Measurements from ENCODE around the gene BMP6. TPM values are rescaled to one million over a fixed set of nuclear protein-coding genes. Genes with fewer than 3 reads are reported as not detected.

The BMP6 gene
- total RNA-seq, 1 experiment from 2014 or later: 0.15 TPM

- no peak overlapping the region for H2AFZ ChIP-seq (ENCODE audit: low read length)
- H4K20me1 ChIP-seq (ENCODE audit: low read length): no peaks in the 10 kb centered on the region
- no TSS peak for BruUV-seq (replicated peaks)
- H3K4me1 ChIP-seq (ENCODE audit: insufficient read depth, low read length): no peaks in the 10 kb centered on the region
- no peak for DNase-seq
- TF ChIP-seq CTCF (conservative IDR thresholded peaks at IDR 0.05; ENCODE audit: low read depth, low read length): no peak
- TF ChIP-seq EZH2 (IDR thresholded peaks at IDR 0.05; ENCODE audit: low read length, unreplicated experiment): no peak
- TF ChIP-seq EZH2phosphoT487 (IDR thresholded peaks at IDR 0.05; ENCODE audit: borderline replicate concordance, low read length): no peak
- H3K27me3 ChIP-seq (ENCODE audit: low read length): peaks cover 49% of the 10 kb centered on the region
- H3K9me2 ChIP-seq (replicated peaks; ENCODE audit: low read length): no peaks in the 10 kb centered on the region
- no peaks in the 10 kb centered on the region for H3K36me3 ChIP-seq (ENCODE audit: low read depth, low read length)
- no peaks in the 10 kb centered on the region for H3K9me3 ChIP-seq (ENCODE audit: low read length)
- no peak overlapping the region for H3K9ac ChIP-seq (ENCODE audit: low read length)
- CTCF ChIA-PET: no interaction called here
- POLR2A ChIA-PET (ENCODE audit: unreplicated experiment): no interaction called here
- no peak overlapping the region for H3K4me2 ChIP-seq (ENCODE audit: low read length)
- H3K4me3 ChIP-seq (ENCODE audit: low read length): no peak overlapping the region
- intact Hi-C loops (cut with micrococcal nuclease): no loop called here
- H3K79me2 ChIP-seq (ENCODE audit: low read length): no peaks in the 10 kb centered on the region
- H3K27ac ChIP-seq (ENCODE audit: low read length): no peak overlapping the region
- no peaks in the 10 kb centered on the region for H3F3A ChIP-seq (ENCODE audit: low read length, unreplicated experiment)
- no peak for ATAC-seq
These were observed 59.5 kb downstream of the BMP6 start for GRCh38 chr6:7785243-7786035.

- H3K9me2 ChIP-seq (replicated peaks; ENCODE audit: low read length): no peaks in the 10 kb centered on the region
- H3F3A ChIP-seq (ENCODE audit: low read length, unreplicated experiment): no peaks in the 10 kb centered on the region
- H2AFZ ChIP-seq (ENCODE audit: low read length): no peak overlapping the region
- TF ChIP-seq CTCF (conservative IDR thresholded peaks at IDR 0.05; ENCODE audit: low read depth, low read length) (no peak), EZH2 (IDR thresholded peaks at IDR 0.05; ENCODE audit: low read length, unreplicated experiment) (no peak), EZH2phosphoT487 (IDR thresholded peaks at IDR 0.05; ENCODE audit: borderline replicate concordance, low read length) (no peak)
- DNase-seq (no peak), ATAC-seq (no peak)
- H3K9ac ChIP-seq (ENCODE audit: low read length): no peak overlapping the region
- H3K27me3 ChIP-seq (ENCODE audit: low read length): peaks cover 55% of the 10 kb centered on the region
- no TSS peak for BruUV-seq (replicated peaks)
- intact Hi-C loops (cut with micrococcal nuclease): no loop called here
- no peak overlapping the region for H3K4me2 ChIP-seq (ENCODE audit: low read length)
- H3K4me1 ChIP-seq (ENCODE audit: insufficient read depth, low read length): no peaks in the 10 kb centered on the region
- H3K4me3 ChIP-seq (ENCODE audit: low read length): no peak overlapping the region
- H3K36me3 ChIP-seq (ENCODE audit: low read depth, low read length): no peaks in the 10 kb centered on the region
- H4K20me1 ChIP-seq (ENCODE audit: low read length): no peaks in the 10 kb centered on the region
- H3K9me3 ChIP-seq (ENCODE audit: low read length): no peaks in the 10 kb centered on the region
- H3K27ac ChIP-seq (ENCODE audit: low read length): no peak overlapping the region
- CTCF ChIA-PET: no interaction called here
- POLR2A ChIA-PET (ENCODE audit: unreplicated experiment): no interaction called here
- no peaks in the 10 kb centered on the region for H3K79me2 ChIP-seq (ENCODE audit: low read length)
These were observed 60.3 kb downstream of the BMP6 start for GRCh38 chr6:7786214-7786661.

GRCh38 chr6:7787137-7787608 lies 61.3 kb downstream of the BMP6 start:
- Histone ChIP-seq H3K4me2 (ENCODE audit: low read length) (no peak overlapping the region), H3K36me3 (ENCODE audit: low read depth, low read length) (no peaks in the 10 kb centered on the region), H3K4me1 (ENCODE audit: insufficient read depth, low read length) (no peaks in the 10 kb centered on the region), H2AFZ (ENCODE audit: low read length) (no peak overlapping the region), H3K27me3 (ENCODE audit: low read length) (peaks cover 61% of the 10 kb centered on the region), H3K9ac (ENCODE audit: low read length) (no peak overlapping the region), H3K4me3 (ENCODE audit: low read length) (no peak overlapping the region), H3K79me2 (ENCODE audit: low read length) (no peaks in the 10 kb centered on the region), H4K20me1 (ENCODE audit: low read length) (no peaks in the 10 kb centered on the region), H3K27ac (ENCODE audit: low read length) (no peak overlapping the region), H3K9me3 (ENCODE audit: low read length) (no peaks in the 10 kb centered on the region), H3F3A (ENCODE audit: low read length, unreplicated experiment) (no peaks in the 10 kb centered on the region), H3K9me2 (replicated peaks; ENCODE audit: low read length) (no peaks in the 10 kb centered on the region)
- ATAC-seq: no peak
- POLR2A ChIA-PET (ENCODE audit: unreplicated experiment): no interaction called here
- TF ChIP-seq EZH2 (IDR thresholded peaks at IDR 0.05; ENCODE audit: low read length, unreplicated experiment) (no peak), CTCF (conservative IDR thresholded peaks at IDR 0.05; ENCODE audit: low read depth, low read length) (no peak), EZH2phosphoT487 (IDR thresholded peaks at IDR 0.05; ENCODE audit: borderline replicate concordance, low read length) (no peak)
- BruUV-seq (replicated peaks): no TSS peak
- CTCF ChIA-PET: no interaction called here
- no peak for DNase-seq
- intact Hi-C loops (cut with micrococcal nuclease): no loop called here

All from PC-3 (cell line).